Measurements from ENCODE around the gene SSBP3.

The SSBP3 gene

GRCh38 chr1:54327386-54328065, 78.7 kb downstream of the SSBP3 start:
- DNase-seq, result no peak

- DNase-seq, result no peak
Measured at GRCh38 chr1:54326543-54327385, 79.4 kb downstream of the SSBP3 start.

GRCh38 chr1:54325703-54326461, 80.3 kb downstream of the SSBP3 start:
- DNase-seq, result no peak

- no peak for DNase-seq
Measured at GRCh38 chr1:54325284-54325683, 80.9 kb downstream of the SSBP3 start.

GRCh38 chr1:54324251-54325140, 81.7 kb downstream of the SSBP3 start:
- DNase-seq, result no peak

GRCh38 chr1:54323921-54324250, 82.3 kb downstream of the SSBP3 start:
- DNase-seq, result no peak

GRCh38 chr1:54323324-54323739, 82.9 kb downstream of the SSBP3 start:
- DNase-seq, result no peak

- no peak for DNase-seq
Measured at GRCh38 chr1:54318246-54318814, 87.9 kb downstream of the SSBP3 start.

- DNase-seq, result no peak
Measured at GRCh38 chr1:54317084-54317483, 89.1 kb downstream of the SSBP3 start.

GRCh38 chr1:54315099-54315498, 91.1 kb downstream of the SSBP3 start:
- DNase-seq, result no peak

- peak; percentile 90 for DNase-seq
Measured at GRCh38 chr1:54314696-54315095, 91.5 kb downstream of the SSBP3 start.

GRCh38 chr1:54312796-54313316, 93.3 kb downstream of the SSBP3 start:
- DNase-seq, result peak; percentile 52

GRCh38 chr1:54311506-54311905, 94.7 kb downstream of the SSBP3 start:
- no peak for DNase-seq

GRCh38 chr1:54310439-54311328, 95.5 kb downstream of the SSBP3 start:
- DNase-seq, result no peak

- DNase-seq, result no peak
Measured at GRCh38 chr1:54309631-54310366, 96.4 kb downstream of the SSBP3 start.

GRCh38 chr1:54307305-54307704, 98.9 kb downstream of the SSBP3 start:
- no peak for DNase-seq

GRCh38 chr1:54305906-54306514, 100.2 kb downstream of the SSBP3 start:
- no peak for DNase-seq

GRCh38 chr1:54304518-54304917, 101.7 kb downstream of the SSBP3 start:
- DNase-seq, result no peak

GRCh38 chr1:54302951-54303843, 103.0 kb downstream of the SSBP3 start:
- DNase-seq, result peak; percentile 40
